HepG2 (cell line): ENCODE data around the gene BHLHE23. TPM values are rescaled to one million over a fixed set of nuclear protein-coding genes. Genes with fewer than 3 reads are reported as not detected.

Experiments used
- ARID2 ChIP-seq: sonication (generic); formaldehyde crosslinking; IDR thresholded peaks from 2 replicates; pipeline ENCODE4 v1.8.1; 2022; ENCODE audit warnings: mild to moderate bottlenecking, missing genetic modification reagents, borderline replicate concordance
- BRF2 ChIP-seq: sonication (generic); formaldehyde crosslinking; IDR thresholded peaks from 2 replicates; pipeline ENCODE4 v1.8.1; 2022; ENCODE audit warnings: mild to moderate bottlenecking, missing genetic modification reagents
- CREM ChIP-seq, 2 experiments: sonication (generic) in 1 of 2; formaldehyde crosslinking in 1 of 2; IDR thresholded peaks; 2 replicates each; pipeline versions ENCODE4 v1.4.0 to v1.6.1; 2016 to 2020; ENCODE audit warnings: antibody characterized with exemption in 1 of 2, mild to moderate bottlenecking in 1 of 2, missing genetic modification reagents in 1 of 2
- DR1 ChIP-seq: sonication (generic); formaldehyde crosslinking; IDR thresholded peaks from 2 replicates; pipeline ENCODE4 v1.8.0; 2021; ENCODE audit warnings: mild to moderate bottlenecking, missing genetic modification reagents, inconsistent platforms
- LRRFIP1 ChIP-seq: sonication (generic); formaldehyde crosslinking; conservative IDR thresholded peaks from 2 replicates; pipeline ENCODE4 v1.4.0; 2020; ENCODE audit warnings: missing genetic modification reagents
- MLLT10 ChIP-seq: sonication (generic); formaldehyde crosslinking; IDR thresholded peaks from 2 replicates; pipeline ENCODE4 v1.4.0; 2020; ENCODE audit warnings: missing genetic modification reagents
- MXD3 ChIP-seq: IDR thresholded peaks from 2 replicates; pipeline ENCODE4 v1.6.1; 2016; ENCODE audit warnings: mild to moderate bottlenecking, missing biosample characterization, missing genetic modification reagents
- NCOA1 ChIP-seq: sonication (generic); formaldehyde crosslinking; IDR thresholded peaks from 2 replicates; pipeline ENCODE4 v1.9.0; 2021; ENCODE audit warnings: missing genetic modification reagents
- NCOR1 ChIP-seq: fragments of 200-600 bp; sonication (generic); IDR thresholded peaks from 2 replicates; pipeline ENCODE4 v1.7.0; 2017; ENCODE audit warnings: antibody characterized with exemption, low read length, borderline replicate concordance
- NFIC ChIP-seq: IDR thresholded peaks from 2 replicates; pipeline ENCODE4 v1.6.1; 2012; ENCODE audit warnings: mild to moderate bottlenecking, low read length, inconsistent platforms
- NR0B2 ChIP-seq: sonication (generic); formaldehyde crosslinking; IDR thresholded peaks from 2 replicates; pipeline ENCODE4 v1.4.0; 2020; ENCODE audit warnings: mild to moderate bottlenecking, missing genetic modification reagents
- PCBP1 ChIP-seq: fragments of 200-400 bp; formaldehyde crosslinking; IDR thresholded peaks from 2 replicates; pipeline ENCODE4 v1.6.1; 2017; ENCODE audit warnings: mild to moderate bottlenecking, low read depth, low read length, borderline replicate concordance
- RARA ChIP-seq: IDR thresholded peaks from 2 replicates; pipeline ENCODE4 v1.6.1; 2016; ENCODE audit warnings: missing genetic modification reagents, missing compliant biosample characterization
- SKI ChIP-seq: fragments of 450-650 bp; IDR thresholded peaks from one replicate; pipeline ENCODE4 v1.6.1; 2018; ENCODE audit warnings: mild to moderate bottlenecking; ENCODE audit not compliant: partially characterized antibody
- STAG1 ChIP-seq: sonication (generic); formaldehyde crosslinking; IDR thresholded peaks from 2 replicates; pipeline ENCODE4 v1.4.0; 2020; ENCODE audit warnings: missing genetic modification reagents
- ZNF224 ChIP-seq: sonication (generic); formaldehyde crosslinking; IDR thresholded peaks from 2 replicates; pipeline ENCODE4 v1.5.0; 2020; ENCODE audit warnings: mild to moderate bottlenecking, missing genetic modification reagents
- ZNF230 ChIP-seq: sonication (generic); formaldehyde crosslinking; IDR thresholded peaks from 2 replicates; pipeline ENCODE4 v1.4.0; 2020; ENCODE audit warnings: mild to moderate bottlenecking, missing genetic modification reagents
- ZNF333 ChIP-seq: sonication (generic); formaldehyde crosslinking; IDR thresholded peaks from 2 replicates; pipeline ENCODE4 v1.4.0; 2020; ENCODE audit warnings: mild to moderate bottlenecking, missing genetic modification reagents, borderline replicate concordance
- ZNF337 ChIP-seq: sonication (generic); formaldehyde crosslinking; IDR thresholded peaks from 2 replicates; pipeline ENCODE4 v1.5.1; 2020; ENCODE audit warnings: missing genetic modification reagents, low read depth, mild to moderate bottlenecking, borderline replicate concordance
- ZNF430 ChIP-seq: sonication (generic); formaldehyde crosslinking; IDR thresholded peaks from 2 replicates; pipeline ENCODE4 v1.9.0; 2021; ENCODE audit warnings: mild to moderate bottlenecking, missing genetic modification reagents
- ZNF660 ChIP-seq: sonication (generic); formaldehyde crosslinking; IDR thresholded peaks from 2 replicates; pipeline ENCODE4 v1.5.1; 2020; ENCODE audit warnings: mild to moderate bottlenecking, low read depth, missing genetic modification reagents, borderline replicate concordance
- ZNF772 ChIP-seq: sonication (generic); formaldehyde crosslinking; IDR thresholded peaks from 2 replicates; pipeline ENCODE4 v1.5.0; 2020; ENCODE audit warnings: mild to moderate bottlenecking, missing genetic modification reagents
- ZNF800 ChIP-seq: sonication (generic); formaldehyde crosslinking; IDR thresholded peaks from 2 replicates; pipeline ENCODE4 v1.4.0; 2020; ENCODE audit warnings: missing genetic modification reagents
- polyA plus RNA-seq, 8 experiments: library from polyadenylated mRNA; depleted of rRNA in 3 of 8; stranded (reverse) in 7 of 8; unstranded in 1 of 8; fragments of >200 nt; fragmentation: Illumina TruSeq in 4 of 8; extraction: Trizol in 4 of 8; gene quantifications; 2 replicates each; pipeline versions ENCODE4 v1.2.1 to v1.2.3, GENCODE V29; 2011 to 2016; ENCODE audit warnings: low read depth in 4 of 8, missing spikeins in 1 of 8, mixed read lengths in 1 of 8; ENCODE audit not compliant: insufficient read depth in 1 of 8
- total RNA-seq, 5 experiments: library from RNA; depleted of rRNA; stranded (reverse); fragments of >200 nt; fragmentation: Illumina TruSeq; extraction: Trizol; gene quantifications; 2 replicates each; pipeline ENCODE4 v1.2.3, GENCODE V29; 2016; ENCODE audit warnings: low read depth in 1 of 5

Gene BHLHE23
- total and polyA plus RNA-seq, 2 of the 13 experiments (the other 11 are each of a cell fraction or from before 2014, with no cell fraction given) = not detected

GRCh38 chr20:62971950-62972844 lies 34.6 kb downstream of the BHLHE23 start (continued):
- TF ChIP-seq ZNF660 (CRISPR knock-in tag) (no peak), ARID2 (CRISPR knock-in tag) (no peak), ZNF224 (CRISPR knock-in tag) (no peak), ZNF800 (0 out of 2 replicates have a peak, but pooled peaks have one; percentile 49), STAG1 (CRISPR knock-in tag) (peak; percentile 97), BRF2 (CRISPR knock-in tag) (no peak), NR0B2 (no peak; the same call in 1 of the 2 replicates), ZNF430 (no peak), RARA (CRISPR knock-in tag) (peak; percentile 38; the same call in 1 of the 2 replicates), ZNF333 (CRISPR knock-in tag) (no peak), DR1 (CRISPR knock-in tag) (no peak), NFIC (no peak), LRRFIP1 (CRISPR knock-in tag) (no peak), SKI (peak; percentile 60), NCOR1 (no peak), MXD3 (CRISPR knock-in tag) (no peak; the same call in 1 of the 2 replicates), PCBP1 (peak; percentile 89; the same call in 1 of the 2 replicates), CREM (IDR thresholded peaks at IDR 0.05) (no peak), CREM (CRISPR knock-in tag; IDR thresholded peaks at IDR 0.05) (no peak), MLLT10 (CRISPR knock-in tag) (no peak), NCOA1 (CRISPR knock-in tag) (peak; percentile 71; the same call in 1 of the 2 replicates), ZNF230 (no peak), ZNF337 (CRISPR knock-in tag) (no peak), ZNF772 (CRISPR knock-in tag) (no peak)
